B cell (primary cell): Measurements from ENCODE around the gene GRXCR2. TPM values are rescaled to one million over a fixed set of nuclear protein-coding genes. Genes with fewer than 3 reads are reported as not detected.

Source experiments
- ATAC-seq: fragments of 200-7000 bp; cut with Tn5 transposase; one replicate; pipeline ENCODE4 v1.10.0; 2021; ENCODE audit warnings: low read depth, mild to moderate bottlenecking, moderate number of reproducible peaks, moderate library complexity
- CTCF ChIA-PET: fragments of 350-600 bp; sonication (Branson Sonifier 250); formaldehyde crosslinking; loops from one replicate; lab custom pipeline; 2021; ENCODE audit warnings: antibody characterized with exemption, inconsistent platforms; lab: Charles Lee
- POLR2A ChIA-PET: fragments of 350-600 bp; sonication (Branson Sonifier 250); formaldehyde crosslinking; loops from one replicate; lab custom pipeline; 2021; ENCODE audit warnings: antibody characterized with exemption; lab: Charles Lee
- DNase-seq: peaks from one replicate; pipeline ENCODE4 v3.0.0; 2013
- H2AFZ ChIP-seq: 2 replicates; pipeline ENCODE4 v1.6.1; 2012; ENCODE audit warnings: mild to moderate bottlenecking, low read depth, low read length; ENCODE audit not compliant: insufficient read depth, poor library complexity, severe bottlenecking
- H3K27ac ChIP-seq, 2 donors: 1 replicate in 1 of 2; 2 replicates in 1 of 2; pipeline ENCODE4 v1.5.1; 2012 to 2013; ENCODE audit warnings: low read length in 2 of 2, mild to moderate bottlenecking in 2 of 2, moderate library complexity in 1 of 2
- H3K27me3 ChIP-seq, 4 experiments: fragments of 200-600 bp in 1 of 4; sonication (generic) in 1 of 4; replicated peaks in 1 of 4; 1 replicate in 2 of 4; 2 replicates in 2 of 4; pipeline versions ENCODE4 v1.6.1 to v1.7.0; 2013 to 2016; ENCODE audit warnings: low read length in 3 of 4, mild to moderate bottlenecking in 2 of 4, mixed read lengths in 1 of 4, moderate library complexity in 1 of 4; ENCODE audit not compliant: insufficient read depth in 4 of 4, control insufficient read depth in 3 of 4; ENCODE audit errors: control extremely low read depth in 1 of 4
- H3K36me3 ChIP-seq, 2 experiments: replicated peaks in 1 of 2; 1 replicate in 1 of 2; 2 replicates in 1 of 2; pipeline versions ENCODE4 v1.6.1 to v1.7.1; 2013; ENCODE audit warnings: low read length in 1 of 2; ENCODE audit not compliant: insufficient read depth in 2 of 2, control insufficient read depth in 1 of 2; ENCODE audit errors: control extremely low read depth in 1 of 2, extremely low read depth in 1 of 2
- H3K4me1 ChIP-seq, 2 donors: fragments of 200-600 bp in 1 of 2; sonication (generic) in 1 of 2; 1 replicate in 1 of 2; 2 replicates in 1 of 2; pipeline versions ENCODE4 v1.5.1 to v1.6.1; 2013 to 2017; ENCODE audit warnings: low read length in 2 of 2; ENCODE audit not compliant: control insufficient read depth in 2 of 2, insufficient read depth in 2 of 2
- H3K4me2 ChIP-seq: replicated peaks from 2 replicates; pipeline ENCODE3; 2012; ENCODE audit warnings: mild to moderate bottlenecking, low read depth, low read length; ENCODE audit not compliant: poor library complexity, severe bottlenecking
- H3K4me3 ChIP-seq, 5 experiments: fragments of 200-600 bp in 1 of 5; sonication (generic) in 1 of 5; 1 replicate in 3 of 5; 2 replicates in 2 of 5; pipeline versions ENCODE4 v1.5.1 to v1.7.0; 2011 to 2016; ENCODE audit warnings: low read length in 4 of 5, mild to moderate bottlenecking in 4 of 5, low read depth in 2 of 5, control low read depth in 1 of 5, moderate library complexity in 1 of 5; ENCODE audit not compliant: insufficient read depth in 1 of 5; ENCODE audit errors: control extremely low read depth in 1 of 5, extremely low read depth in 1 of 5
- H3K79me2 ChIP-seq: fragments of 200-600 bp; sonication (generic); one replicate; pipeline ENCODE4 v1.6.0; 2016; ENCODE audit warnings: low read length; ENCODE audit not compliant: control insufficient read depth, insufficient read depth
- H3K9ac ChIP-seq: fragments of 200-600 bp; sonication (generic); 2 replicates; pipeline ENCODE4 v1.6.1; 2017; ENCODE audit warnings: mild to moderate bottlenecking, low read length, moderate library complexity
- H3K9me3 ChIP-seq, 3 donors: one replicate each; pipeline versions ENCODE4 v1.6.1 to v1.7.1; 2013; ENCODE audit warnings: low read length in 2 of 3; ENCODE audit not compliant: control insufficient read depth in 2 of 3, insufficient read depth in 1 of 3; ENCODE audit errors: control extremely low read depth in 1 of 3
- H4K20me1 ChIP-seq: 2 replicates; pipeline ENCODE4 v1.6.0; 2012; ENCODE audit warnings: mild to moderate bottlenecking, low read length; ENCODE audit not compliant: insufficient read depth, control insufficient read depth, poor library complexity, severe bottlenecking
- H3K27ac Mint-ChIP-seq: one replicate; pipeline ENCODE4 v1.8.0; 2021; ENCODE audit warnings: mixed read lengths
- H3K27me3 Mint-ChIP-seq: one replicate; pipeline ENCODE4 v1.8.0; 2021; ENCODE audit warnings: mixed read lengths
- H3K4me1 Mint-ChIP-seq: one replicate; pipeline ENCODE4 v1.8.0; 2021; ENCODE audit warnings: mixed read lengths
- H3K4me3 Mint-ChIP-seq: one replicate; pipeline ENCODE4 v1.8.0; 2021; ENCODE audit warnings: mixed read lengths
- H3K9me3 Mint-ChIP-seq: one replicate; pipeline ENCODE4 v1.8.0; 2022; ENCODE audit warnings: mixed read lengths; ENCODE audit not compliant: insufficient read depth
- CTCF ChIP-seq: fragments of 200-600 bp; IDR thresholded peaks from one replicate; pipeline ENCODE4 v1.8.0; 2022; ENCODE audit warnings: antibody characterized with exemption, mild to moderate bottlenecking
- EZH2 ChIP-seq: IDR thresholded peaks from 2 replicates; pipeline ENCODE4 v1.6.1; 2012; ENCODE audit warnings: borderline replicate concordance, low read depth, mild to moderate bottlenecking, moderate library complexity, low read length; ENCODE audit not compliant: insufficient read depth, poor library complexity, severe bottlenecking
- WGBS: methylation state at CpG from one replicate; pipeline ENCODE4 v1.1.5; 2013; ENCODE audit warnings: missing lambda C conversion rate; ENCODE audit not compliant: insufficient coverage; 5-methylcytosine and 5-hydroxymethylcytosine counted together
- intact Hi-C: fragments of 100-400 bp; cut with micrococcal nuclease; formaldehyde crosslinking; loops from one replicate; pipeline ENCODE4 v1.10.0; 2022
- polyA plus RNA-seq: library from polyadenylated mRNA; depleted of rRNA; stranded (reverse); fragments of >200 nt; gene quantifications from 2 replicates; pipeline ENCODE4 v1.2.3, GENCODE V29; 2012
- total RNA-seq, 2 donors: library from RNA; stranded (reverse); fragments of 120-200 nt in 1 of 2; gene quantifications; 1 replicate in 1 of 2; 2 replicates in 1 of 2; pipeline versions ENCODE4 v1.2.3 to v1.2.4, GENCODE V29; 2013 to 2022

Gene GRXCR2
- total and polyA plus RNA-seq, 2 donors (not counting 1 experiment from before 2014, with no cell fraction given): not detected

- peak overlapping the region; percentile 52 for H3K4me2 ChIP-seq
- Mint-ChIP-seq H3K27me3 (peaks cover 15% of the 10 kb centered on the region), H3K4me3 (peak overlapping the region; percentile 66), H3K27ac (no peak overlapping the region), H3K9me3 (no peaks in the 10 kb centered on the region), H3K4me1 (peaks cover 4% of the 10 kb centered on the region)
- POLR2A ChIA-PET: no interaction called here
- peak overlapping the region; percentile 60 for H2AFZ ChIP-seq
- no peaks in the 10 kb centered on the region for H3K9me3 ChIP-seq
- intact Hi-C loops: no loop called here
- peaks cover 0 to 6% (median 2%) of the 10 kb centered on the region in 4 experiments for H3K27me3 ChIP-seq
- TF ChIP-seq EZH2 (no peak), CTCF (no peak)
- H3K79me2 ChIP-seq: no peaks in the 10 kb centered on the region
- no peaks in the 10 kb centered on the region for H4K20me1 ChIP-seq
- WGBS: 9% methylated on average over 23 of the region's 25 CpGs
- peaks cover 0 to 3% of the 10 kb centered on the region in 2 donors for H3K4me1 ChIP-seq
- no peak for ATAC-seq
- H3K27ac ChIP-seq: no peak overlapping the region
- CTCF ChIA-PET: no interaction called here
- H3K36me3 ChIP-seq: no peaks in the 10 kb centered on the region
- peak; percentile 14 for DNase-seq
- peak overlapping the region; percentile 11 for H3K9ac ChIP-seq
- H3K4me3 ChIP-seq: peak overlapping the region in 3 of 5 experiments; percentile 8 to 32 (median 19)
Measured at GRCh38 chr5:145856285-145856818, 16.5 kb downstream of the GRXCR2 start.

- no peaks in the 10 kb centered on the region for H4K20me1 ChIP-seq
- 80% methylated on average over 1 of the region's 4 CpGs for WGBS
- no peak for ATAC-seq
- ChIA-PET POLR2A (no interaction called here), CTCF (no interaction called here)
- intact Hi-C loops: no loop called here
- peaks cover 0 to 3% (median 2%) of the 10 kb centered on the region in 4 experiments for H3K27me3 ChIP-seq
- H3K4me2 ChIP-seq: peak overlapping the region; percentile 52
- no peaks in the 10 kb centered on the region for H3K9me3 Mint-ChIP-seq
- H3K4me3 Mint-ChIP-seq: peak overlapping the region; percentile 66
- H3K4me1 Mint-ChIP-seq: peaks cover 4% of the 10 kb centered on the region
- no peak for DNase-seq
- TF ChIP-seq EZH2: no peak
- no peak for TF ChIP-seq CTCF
- no peak overlapping the region for H3K4me3 ChIP-seq
- H3K27me3 Mint-ChIP-seq: peaks cover 10% of the 10 kb centered on the region
- no peak overlapping the region for H3K27ac Mint-ChIP-seq
- H3K79me2 ChIP-seq: no peaks in the 10 kb centered on the region
- H3K9ac ChIP-seq: no peak overlapping the region
- H2AFZ ChIP-seq: peak overlapping the region; percentile 60
- no peaks in the 10 kb centered on the region for H3K36me3 ChIP-seq
- H3K9me3 ChIP-seq: no peaks in the 10 kb centered on the region
- no peak overlapping the region for H3K27ac ChIP-seq
- H3K4me1 ChIP-seq: peaks cover 0 to 3% of the 10 kb centered on the region in 2 donors
Measured at GRCh38 chr5:145855763-145856267, 17.0 kb downstream of the GRXCR2 start.
